ENCODE results near the gene EFCAB11.

Gene EFCAB11

DNA sequence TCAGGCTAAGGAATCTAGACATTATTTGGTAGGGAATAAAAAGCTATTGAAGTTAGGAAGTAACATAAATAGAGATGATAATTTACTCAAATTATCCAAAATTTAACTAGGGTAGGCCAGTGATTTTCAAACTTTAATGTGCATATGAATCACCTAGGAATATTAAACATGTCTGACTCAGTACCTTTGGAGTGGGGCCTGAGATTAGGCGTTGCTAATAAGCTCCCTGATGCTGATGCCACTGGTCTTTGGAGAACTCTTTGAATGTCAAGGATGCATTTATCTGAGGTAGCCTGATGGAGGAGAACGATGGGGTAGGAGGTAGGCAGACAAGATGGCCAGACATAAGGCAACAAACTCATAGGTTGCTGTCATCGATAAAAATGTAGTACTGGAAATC lies 33.2 kb downstream of the EFCAB11 start:
- no peak overlapping the region for H3K27ac ChIP-seq (ENCODE audit: low read depth, low read length, poor library complexity, severe bottlenecking)
- TF ChIP-seq EZH2 (IDR thresholded peaks at IDR 0.05; ENCODE audit: borderline replicate concordance, low read length) = no peak
- TF ChIP-seq, protein P1, sequence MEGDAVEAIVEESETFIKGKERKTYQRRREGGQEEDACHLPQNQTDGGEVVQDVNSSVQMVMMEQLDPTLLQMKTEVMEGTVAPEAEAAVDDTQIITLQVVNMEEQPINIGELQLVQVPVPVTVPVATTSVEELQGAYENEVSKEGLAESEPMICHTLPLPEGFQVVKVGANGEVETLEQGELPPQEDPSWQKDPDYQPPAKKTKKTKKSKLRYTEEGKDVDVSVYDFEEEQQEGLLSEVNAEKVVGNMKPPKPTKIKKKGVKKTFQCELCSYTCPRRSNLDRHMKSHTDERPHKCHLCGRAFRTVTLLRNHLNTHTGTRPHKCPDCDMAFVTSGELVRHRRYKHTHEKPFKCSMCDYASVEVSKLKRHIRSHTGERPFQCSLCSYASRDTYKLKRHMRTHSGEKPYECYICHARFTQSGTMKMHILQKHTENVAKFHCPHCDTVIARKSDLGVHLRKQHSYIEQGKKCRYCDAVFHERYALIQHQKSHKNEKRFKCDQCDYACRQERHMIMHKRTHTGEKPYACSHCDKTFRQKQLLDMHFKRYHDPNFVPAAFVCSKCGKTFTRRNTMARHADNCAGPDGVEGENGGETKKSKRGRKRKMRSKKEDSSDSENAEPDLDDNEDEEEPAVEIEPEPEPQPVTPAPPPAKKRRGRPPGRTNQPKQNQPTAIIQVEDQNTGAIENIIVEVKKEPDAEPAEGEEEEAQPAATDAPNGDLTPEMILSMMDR (IDR thresholded peaks at IDR 0.05; ENCODE audit: low read length) = no peak
- H3K4me1 ChIP-seq (ENCODE audit: insufficient read depth, low read length, severe bottlenecking) = no peaks in the 10 kb centered on the region
- peaks cover 10% of the 10 kb centered on the region; the same call in 1 of the 2 replicates for H3K36me3 ChIP-seq (ENCODE audit: insufficient read depth, low read length)
- no peaks in the 10 kb centered on the region for H3K9me3 ChIP-seq (ENCODE audit: low read length)
- H3K4me2 ChIP-seq (ENCODE audit: low read length) = no peak overlapping the region
- no peak overlapping the region for H2AFZ ChIP-seq (ENCODE audit: low read length)
- no peak overlapping the region for H3K9ac ChIP-seq (ENCODE audit: low read length)
- H4K20me1 ChIP-seq (ENCODE audit: insufficient read depth, low read length) = no peaks in the 10 kb centered on the region
- no peak overlapping the region for H3K4me3 ChIP-seq (ENCODE audit: low read depth, low read length, poor library complexity, severe bottlenecking)
- H3K9me2 ChIP-seq (ENCODE audit: low read depth, low read length) = no peaks in the 10 kb centered on the region
- no peaks in the 10 kb centered on the region for H3K27me3 ChIP-seq (ENCODE audit: insufficient read depth, low read length)
- no peaks in the 10 kb centered on the region for H3F3A ChIP-seq (ENCODE audit: insufficient read depth, low read length)
- H3K79me2 ChIP-seq (ENCODE audit: insufficient read depth, low read length) = no peaks in the 10 kb centered on the region

DNA sequence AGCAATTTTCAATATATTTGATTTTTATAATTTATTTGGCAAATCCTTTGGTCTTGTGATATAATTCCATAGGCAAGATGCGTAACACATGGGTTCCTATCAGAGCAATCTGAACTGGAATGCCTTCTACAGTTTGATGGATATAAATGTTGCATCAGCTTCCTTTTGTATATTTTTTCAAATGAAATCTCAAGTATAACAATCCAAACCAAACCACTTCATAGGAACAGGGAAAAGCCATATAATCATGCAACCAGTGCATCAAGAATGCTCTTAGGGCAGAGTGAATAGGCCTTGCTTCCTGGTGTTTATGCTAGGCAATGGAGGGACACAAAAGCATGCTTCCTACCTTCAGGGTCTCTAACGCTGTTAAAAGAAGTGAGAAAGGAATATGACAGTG lies 34.5 kb downstream of the EFCAB11 start:
- peaks cover 10% of the 10 kb centered on the region; the same call in 1 of the 2 replicates for H3K36me3 ChIP-seq (ENCODE audit: insufficient read depth, low read length)
- no peaks in the 10 kb centered on the region for H3K9me3 ChIP-seq (ENCODE audit: low read length)
- H3K9ac ChIP-seq (ENCODE audit: low read length) = no peak overlapping the region
- H3K4me2 ChIP-seq (ENCODE audit: low read length) = no peak overlapping the region
- no peaks in the 10 kb centered on the region for H4K20me1 ChIP-seq (ENCODE audit: insufficient read depth, low read length)
- no peaks in the 10 kb centered on the region for H3K79me2 ChIP-seq (ENCODE audit: insufficient read depth, low read length)
- H3K9me2 ChIP-seq (ENCODE audit: low read depth, low read length) = no peaks in the 10 kb centered on the region
- no peak overlapping the region for H3K27ac ChIP-seq (ENCODE audit: low read depth, low read length, poor library complexity, severe bottlenecking)
- H2AFZ ChIP-seq (ENCODE audit: low read length) = no peak overlapping the region
- no peak overlapping the region for H3K4me3 ChIP-seq (ENCODE audit: low read depth, low read length, poor library complexity, severe bottlenecking)
- H3K4me1 ChIP-seq (ENCODE audit: insufficient read depth, low read length, severe bottlenecking) = no peaks in the 10 kb centered on the region
- TF ChIP-seq EZH2 (IDR thresholded peaks at IDR 0.05; ENCODE audit: borderline replicate concordance, low read length) = no peak
- TF ChIP-seq, protein P1 (IDR thresholded peaks at IDR 0.05; ENCODE audit: low read length) = no peak
- no peaks in the 10 kb centered on the region for H3F3A ChIP-seq (ENCODE audit: insufficient read depth, low read length)
- H3K27me3 ChIP-seq (ENCODE audit: insufficient read depth, low read length) = no peaks in the 10 kb centered on the region

DNA sequence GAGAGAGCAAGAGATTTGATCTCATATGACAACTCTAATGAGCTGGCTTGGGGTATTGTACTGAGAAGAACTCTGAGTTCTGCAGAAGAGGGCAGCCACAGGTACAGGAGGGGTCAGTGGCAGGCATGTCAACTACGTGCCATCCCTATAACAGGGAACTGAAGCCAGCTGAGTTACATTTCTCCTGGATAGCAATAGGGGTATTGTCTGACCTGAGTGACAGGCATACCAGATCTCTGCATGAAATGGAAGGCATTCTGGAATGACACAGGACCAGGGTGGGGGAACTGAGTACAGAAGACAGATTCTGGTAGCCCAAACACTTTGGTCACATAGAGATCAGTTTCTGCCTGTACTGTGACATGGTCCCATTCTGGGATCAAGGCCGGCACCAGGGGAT lies 35.8 kb downstream of the EFCAB11 start:
- Histone ChIP-seq H2AFZ (ENCODE audit: low read length) (no peak overlapping the region), H3K79me2 (ENCODE audit: insufficient read depth, low read length) (no peaks in the 10 kb centered on the region), H3K4me1 (ENCODE audit: insufficient read depth, low read length, severe bottlenecking) (no peaks in the 10 kb centered on the region), H3K9me2 (ENCODE audit: low read depth, low read length) (no peaks in the 10 kb centered on the region), H3K27me3 (ENCODE audit: insufficient read depth, low read length) (no peaks in the 10 kb centered on the region), H3K36me3 (ENCODE audit: insufficient read depth, low read length) (peaks cover 8% of the 10 kb centered on the region; the same call in 1 of the 2 replicates), H3K4me2 (ENCODE audit: low read length) (no peak overlapping the region), H3K4me3 (ENCODE audit: low read depth, low read length, poor library complexity, severe bottlenecking) (no peak overlapping the region), H4K20me1 (ENCODE audit: insufficient read depth, low read length) (no peaks in the 10 kb centered on the region), H3K9me3 (ENCODE audit: low read length) (no peaks in the 10 kb centered on the region), H3K27ac (ENCODE audit: low read depth, low read length, poor library complexity, severe bottlenecking) (no peak overlapping the region), H3K9ac (ENCODE audit: low read length) (no peak overlapping the region), H3F3A (ENCODE audit: insufficient read depth, low read length) (no peaks in the 10 kb centered on the region)
- no peak for TF ChIP-seq EZH2 (IDR thresholded peaks at IDR 0.05; ENCODE audit: borderline replicate concordance, low read length)
- TF ChIP-seq, protein P1 (IDR thresholded peaks at IDR 0.05; ENCODE audit: low read length) = no peak
